Aorta (tissue), 5 donors: Measurements from ENCODE around the gene OR8S1. TPM values are rescaled to one million over a fixed set of nuclear protein-coding genes. Genes with fewer than 3 reads are reported as not detected.
"Not testable (repeated sequence)": the region's sequence is repeated elsewhere in the genome, so short reads cannot be mapped to it uniquely, and the experiment has no call there.

Experiments used
- ATAC-seq: fragments of 200-7000 bp; cut with Tn5 transposase; one replicate; pipeline ENCODE4 v1.9.1; 2022; ENCODE audit warnings: moderate library complexity; ENCODE audit not compliant: low FRiP score
- DNase-seq, 2 donors: peaks; one replicate each; pipeline ENCODE4 v3.0.0-alpha.2; 2020
- H3K27ac ChIP-seq, 2 donors: one replicate each; pipeline ENCODE4 v1.5.1; 2013; ENCODE audit warnings: low read length in 2 of 2, mild to moderate bottlenecking in 2 of 2, moderate library complexity in 2 of 2, control low read depth in 1 of 2, inconsistent platforms in 1 of 2, low read depth in 1 of 2
- H3K27me3 ChIP-seq, 2 donors: one replicate each; pipeline ENCODE4 v1.6.1; 2013; ENCODE audit warnings: control low read depth in 1 of 2, low read length in 1 of 2, mild to moderate bottlenecking in 1 of 2, moderate library complexity in 1 of 2; ENCODE audit not compliant: insufficient read depth in 2 of 2, control insufficient read depth in 1 of 2
- H3K36me3 ChIP-seq, 2 donors: one replicate each; pipeline ENCODE4 v1.6.1; 2013; ENCODE audit warnings: control low read depth in 1 of 2, low read length in 1 of 2, mild to moderate bottlenecking in 1 of 2; ENCODE audit not compliant: insufficient read depth in 2 of 2, control insufficient read depth in 1 of 2
- H3K4me1 ChIP-seq, 2 donors: one replicate each; pipeline ENCODE4 v1.6.1; 2013; ENCODE audit warnings: low read length in 2 of 2, control low read depth in 1 of 2, mild to moderate bottlenecking in 1 of 2, moderate library complexity in 1 of 2; ENCODE audit not compliant: insufficient read depth in 2 of 2, control insufficient read depth in 1 of 2
- H3K4me3 ChIP-seq, 2 donors: one replicate each; pipeline ENCODE4 v1.5.1; 2013; ENCODE audit warnings: low read length in 2 of 2, control low read depth in 1 of 2, mild to moderate bottlenecking in 1 of 2
- H3K9me3 ChIP-seq: one replicate; pipeline ENCODE4 v1.6.1; 2013; ENCODE audit warnings: mild to moderate bottlenecking, low read length; ENCODE audit not compliant: control insufficient read depth
- WGBS, 2 donors: extraction: QIAGEN DNeasy Blood & Tissue Kit; methylation state at CpG; one replicate each; pipeline ENCODE4 v1.1.7; 2013; 5-methylcytosine and 5-hydroxymethylcytosine counted together
- intact Hi-C, 2 donors: fragments of 100-400 bp; cut with DNase I; formaldehyde crosslinking; loops; one replicate each; pipeline versions ENCODE4 v1.14.2 to v1.15.0; 2022
- polyA plus RNA-seq, 2 donors: library from polyadenylated mRNA; stranded (reverse); fragments of 200-250 nt; gene quantifications; one replicate each; pipeline ENCODE4 v1.2.3, GENCODE V29; 2013
- total RNA-seq, 2 donors: library from RNA; stranded (reverse); fragmentation: NEBNext Ultra II Directional; extraction: Animal tissue kit (Norgen Biotek cat#: 25700); gene quantifications; one replicate each; pipeline ENCODE4 v1.2.1, GENCODE V29; 2021
- donor health status: healthy with polysubstance abuse.
- donor health status: Bipolar disorder and iron deficiency.
- donor health status: DM: no; HTN: no; CAD: no.
- donor health status: DM: no; HTN: no; CAD: no.
- donor health status: DM: yes; HTN: yes; CAD: no.

OR8S1 gene
- total and polyA plus RNA-seq, 4 donors, result not detected

DNA sequence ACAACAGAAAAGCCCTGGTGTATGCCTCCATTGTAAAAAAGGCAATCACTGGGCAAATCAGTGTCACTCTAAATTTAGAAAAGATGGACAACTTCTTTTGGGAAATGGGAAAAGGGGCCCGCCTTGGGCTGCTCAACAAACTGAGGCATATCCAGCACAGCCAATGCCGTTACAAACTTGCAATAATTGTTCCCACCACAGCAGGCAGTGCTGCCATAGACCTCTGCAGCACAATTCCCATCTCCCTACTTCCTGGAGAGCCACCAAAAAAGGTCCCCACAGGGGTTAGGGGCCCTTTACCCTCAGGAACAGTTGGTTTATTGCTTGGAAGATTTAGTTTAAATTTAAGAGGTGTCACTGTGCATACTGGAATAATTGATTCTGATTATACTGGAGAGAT lies 16.4 kb upstream of the OR8S1 start:
- WGBS, 2 donors, result 67 to 71% methylated on average over 2 of the region's 2 CpGs
- Histone ChIP-seq H3K27me3 (no peaks in the 10 kb centered on the region), H3K4me3 (no peak overlapping the region), H3K36me3 (no peaks in the 10 kb centered on the region), H3K9me3 (no peaks in the 10 kb centered on the region), H3K27ac (no peak overlapping the region), H3K4me1 (no peaks in the 10 kb centered on the region)
- intact Hi-C loops, result no loop called here
- no peak for ATAC-seq
- DNase-seq, result no peak

DNA sequence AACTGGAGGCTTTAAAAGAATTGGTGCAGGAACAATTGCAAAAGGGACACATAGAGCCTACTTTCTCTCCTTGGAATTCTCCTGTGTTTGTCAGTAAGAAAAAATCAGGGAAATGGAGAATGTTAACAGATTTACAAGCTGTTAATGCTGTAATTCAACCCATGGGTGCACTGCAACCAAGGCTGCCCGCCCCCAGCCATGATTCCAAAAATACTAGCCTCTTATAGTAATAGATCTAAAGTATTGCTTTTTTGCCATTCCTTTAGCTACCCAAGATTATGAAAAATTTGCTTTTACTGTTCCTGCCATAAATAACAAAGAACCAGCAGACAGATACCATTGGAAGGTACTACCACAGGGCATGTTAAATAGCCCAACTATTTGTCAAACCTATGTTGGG lies 15.3 kb upstream of the OR8S1 start:
- intact Hi-C loops, result no loop called here
- Histone ChIP-seq H3K4me1 (no peaks in the 10 kb centered on the region), H3K9me3 (no peaks in the 10 kb centered on the region), H3K36me3 (no peaks in the 10 kb centered on the region), H3K27me3 (no peaks in the 10 kb centered on the region), H3K4me3 (no peak overlapping the region), H3K27ac (no peak overlapping the region)
- no peak for DNase-seq
- no peak for ATAC-seq
- WGBS, 2 donors, result 14 to 33% methylated on average over 1 of the region's 1 CpG

DNA sequence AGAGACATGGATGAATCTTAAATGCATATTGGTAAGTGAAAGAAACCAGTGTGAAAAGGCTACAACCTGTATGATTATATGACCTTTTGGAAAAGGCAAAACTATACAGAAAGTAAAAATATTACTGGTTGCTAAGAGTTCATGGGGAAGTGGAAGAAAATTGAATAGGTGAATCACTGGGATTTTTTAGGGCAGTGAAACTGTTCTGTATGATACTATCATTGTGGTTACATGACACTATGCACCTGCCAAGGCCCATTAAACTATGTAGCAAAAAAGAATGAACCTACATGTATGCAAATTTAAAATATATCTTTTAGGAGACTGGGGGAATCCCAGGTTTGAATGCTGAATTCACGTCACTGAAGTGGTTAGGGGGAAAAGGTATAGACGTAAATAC lies 12.6 kb upstream of the OR8S1 start:
- ATAC-seq (no peak), DNase-seq (no peak)
- no peaks in the 10 kb centered on the region for H3K9me3 ChIP-seq
- whole genome bisulfite sequencing, 2 donors, result 58 to 63% methylated on average over 2 of the region's 2 CpGs
- H3K36me3 ChIP-seq, result no peaks in the 10 kb centered on the region
- no peak overlapping the region for H3K4me3 ChIP-seq
- H3K27me3 ChIP-seq, result no peaks in the 10 kb centered on the region
- no peak overlapping the region for H3K27ac ChIP-seq
- intact Hi-C loops, result no loop called here
- no peaks in the 10 kb centered on the region for H3K4me1 ChIP-seq

- 86 to 93% methylated on average over 1 of the region's 1 CpG for WGBS, 2 donors
- H3K4me3 ChIP-seq, result no peak overlapping the region
- no peak for ATAC-seq
- DNase-seq, result no peak
- no peaks in the 10 kb centered on the region for H3K36me3 ChIP-seq
- intact Hi-C loops, result no loop called here
- H3K27ac ChIP-seq, result no peak overlapping the region
- no peaks in the 10 kb centered on the region for H3K27me3 ChIP-seq
- H3K4me1 ChIP-seq, result no peaks in the 10 kb centered on the region
- H3K9me3 ChIP-seq, result no peaks in the 10 kb centered on the region
These were observed 10.7 kb upstream of the OR8S1 start for GRCh38 chr12:48514728-48515127.

GRCh38 chr12:48520381-48520780 lies 5.1 kb upstream of the OR8S1 start:
- H3K4me3 ChIP-seq, H3K4me1 ChIP-seq, intact Hi-C loops, DNase-seq, H3K9me3 ChIP-seq, ATAC-seq, H3K36me3 ChIP-seq, H3K27me3 ChIP-seq, H3K27ac ChIP-seq: not testable (repeated sequence)
- 88 to 89% methylated on average over 18 to 24 of the region's 24 CpGs for WGBS, 2 donors

DNA sequence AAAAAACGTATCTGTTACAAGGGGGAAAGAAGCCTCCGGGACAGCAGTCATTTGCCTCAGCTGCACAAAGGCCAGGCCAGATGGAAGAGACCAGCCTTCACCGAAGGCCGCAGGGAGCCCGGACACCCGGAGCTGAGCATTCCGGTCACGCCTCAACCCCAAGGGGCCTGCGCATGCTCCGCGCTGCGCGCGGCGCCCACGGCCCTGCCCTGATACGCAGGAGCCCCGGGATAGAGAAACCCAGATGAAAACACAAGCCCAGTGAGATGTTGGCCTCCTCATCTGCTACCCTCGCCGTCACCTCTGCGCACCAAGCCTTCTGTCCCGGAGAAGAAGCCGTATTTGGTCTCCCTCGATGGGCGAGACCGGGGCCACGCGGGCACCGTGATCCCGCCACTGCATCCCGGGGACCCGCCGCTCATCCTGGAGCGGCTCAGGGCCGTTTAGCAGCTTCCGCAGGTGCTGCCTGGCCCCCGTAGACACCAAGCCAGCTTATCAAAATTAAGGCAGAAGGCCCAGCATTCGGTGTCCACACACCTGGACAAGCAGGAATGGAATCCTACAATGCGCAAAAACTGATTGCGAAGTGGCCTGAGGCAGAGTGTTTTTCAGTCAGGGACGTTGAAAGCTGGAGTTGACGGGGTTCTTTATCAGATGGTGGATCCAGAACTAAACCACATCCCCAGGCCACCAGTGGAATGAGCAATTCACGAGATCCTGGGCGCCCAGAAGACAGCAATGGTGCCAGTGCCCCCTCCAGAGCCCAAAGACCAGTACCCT lies 2.6 kb downstream of the OR8S1 start:
- Histone ChIP-seq H3K4me3 (no peak overlapping the region), H3K9me3 (no peaks in the 10 kb centered on the region), H3K27ac (no peak overlapping the region), H3K4me1 (no peaks in the 10 kb centered on the region), H3K27me3 (peaks cover 0 to 2% of the 10 kb centered on the region in 2 donors), H3K36me3 (no peaks in the 10 kb centered on the region)
- DNase-seq (no peak), ATAC-seq (no peak)
- intact Hi-C loops, result no loop called here
- WGBS, 2 donors, result 91% methylated on average over 44 of the region's 44 CpGs

DNA sequence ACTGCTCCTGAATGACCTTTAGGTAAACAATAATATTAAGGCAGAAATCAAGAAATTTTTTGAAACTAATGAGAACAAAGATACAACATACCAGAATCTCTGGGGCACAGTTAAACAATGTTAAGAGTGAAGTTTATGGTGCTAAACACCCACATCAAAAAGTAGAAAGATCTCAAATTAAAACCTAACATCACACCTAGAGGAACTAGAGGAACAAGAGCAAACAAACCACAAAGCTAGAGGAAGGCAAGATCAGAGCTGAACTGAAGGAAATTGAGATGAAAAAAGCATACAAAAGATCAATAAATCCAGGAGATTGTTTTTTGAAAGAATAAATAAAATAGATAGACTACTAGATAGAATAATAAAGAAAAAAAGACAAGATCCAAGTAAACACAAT lies 7.2 kb downstream of the OR8S1 start:
- ATAC-seq (no peak), DNase-seq (no peak)
- Histone ChIP-seq H3K36me3 (no peaks in the 10 kb centered on the region), H3K27ac (no peak overlapping the region), H3K4me1 (no peaks in the 10 kb centered on the region), H3K9me3 (no peaks in the 10 kb centered on the region), H3K4me3 (no peak overlapping the region), H3K27me3 (no peaks in the 10 kb centered on the region)
- intact Hi-C loops, result no loop called here

GRCh38 chr12:48536602-48537001 lies 11.2 kb downstream of the OR8S1 start:
- peaks cover 0 to 2% of the 10 kb centered on the region in 2 donors for H3K27me3 ChIP-seq
- no peak overlapping the region for H3K4me3 ChIP-seq
- intact Hi-C loops, result no loop called here
- H3K4me1 ChIP-seq, result no peaks in the 10 kb centered on the region
- no peak for ATAC-seq
- WGBS, 2 donors, result 78 to 89% methylated on average over 1 of the region's 1 CpG
- H3K9me3 ChIP-seq, result no peaks in the 10 kb centered on the region
- no peak overlapping the region for H3K27ac ChIP-seq
- no peaks in the 10 kb centered on the region for H3K36me3 ChIP-seq
- no peak for DNase-seq

- ATAC-seq, result no peak
- intact Hi-C loops, result no loop called here
- H3K4me3 ChIP-seq, result no peak overlapping the region
- no peaks in the 10 kb centered on the region for H3K36me3 ChIP-seq
- H3K27me3 ChIP-seq, result peaks cover 0 to 2% of the 10 kb centered on the region in 2 donors
- H3K4me1 ChIP-seq, result no peaks in the 10 kb centered on the region
- H3K9me3 ChIP-seq, result no peaks in the 10 kb centered on the region
- WGBS, 2 donors, result 53 to 65% methylated on average over 8 of the region's 8 CpGs
- no peak for DNase-seq
- H3K27ac ChIP-seq, result no peak overlapping the region
These were observed 17.0 kb downstream of the OR8S1 start for GRCh38 chr12:48542300-48542928.
